Caki2 (cell line): Measurements from ENCODE around the gene NACC1. TPM values are rescaled to one million over a fixed set of nuclear protein-coding genes. Genes with fewer than 3 reads are reported as not detected.
A peak's percentile ranks its signal among the peaks of the same experiment; 100 is the strongest.
"Not testable (repeated sequence)": the region's sequence is repeated elsewhere in the genome, so short reads cannot be mapped to it uniquely, and the experiment has no call there.

Source experiments
- DNase-seq: peaks from one replicate; pipeline ENCODE4 v3.0.0-alpha.2; 2015; ENCODE audit warnings: low read depth
- in situ Hi-C: cut with HindIII; loops from 2 replicates; pipeline ENCODE4 v1.10.0; 2016; ENCODE audit warnings: low sequenced_read_pairs, low pct_unique_long_range_greater_than_20kb, mixed read lengths
- total RNA-seq: library from RNA; depleted of rRNA; stranded (reverse); fragments of >200 nt; shearing (Covaris generic); gene quantifications from 2 replicates; pipeline ENCODE4 v1.2.3, GENCODE V29; 2014; ENCODE audit warnings: low replicate concordance

The NACC1 gene
- total RNA-seq, 1 experiment from 2014 or later, result 59.3 TPM

DNA sequence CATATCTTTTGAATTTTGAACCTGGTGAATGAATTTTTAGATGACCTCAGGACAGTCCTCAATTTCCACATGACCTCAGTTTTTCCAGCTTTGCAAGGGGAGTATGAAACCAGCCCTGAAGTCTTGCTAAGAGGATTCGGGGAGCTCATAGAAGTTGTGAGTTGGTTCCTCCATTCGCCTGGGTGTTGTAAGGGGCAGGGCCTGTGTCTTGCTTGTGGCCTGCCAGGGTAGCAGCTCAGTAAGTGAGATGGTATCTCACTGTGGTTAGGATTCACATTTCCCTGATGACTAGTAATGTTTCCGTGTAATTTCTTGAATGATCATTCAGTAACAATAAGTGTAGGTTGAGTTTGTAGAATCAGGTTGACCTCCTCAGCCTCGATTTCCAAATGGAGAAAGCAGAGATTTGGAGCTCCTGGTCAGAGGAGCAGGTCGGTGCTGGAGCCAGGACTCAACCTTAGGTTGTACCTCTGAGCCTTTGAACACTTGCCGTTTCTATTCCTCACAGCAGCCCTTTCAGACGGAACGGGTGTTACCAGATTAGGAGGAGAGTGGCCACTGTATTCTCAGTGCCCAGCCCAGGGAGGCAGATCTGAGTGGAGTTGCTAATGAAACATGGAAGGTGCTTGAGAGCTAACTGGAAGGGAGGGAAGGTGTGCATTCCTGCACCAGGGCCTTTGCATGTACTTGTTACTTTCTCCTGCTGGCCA is 14.6 kb downstream of the NACC1 start:
- in situ Hi-C loops, result no loop called here
- no peak for DNase-seq

DNA sequence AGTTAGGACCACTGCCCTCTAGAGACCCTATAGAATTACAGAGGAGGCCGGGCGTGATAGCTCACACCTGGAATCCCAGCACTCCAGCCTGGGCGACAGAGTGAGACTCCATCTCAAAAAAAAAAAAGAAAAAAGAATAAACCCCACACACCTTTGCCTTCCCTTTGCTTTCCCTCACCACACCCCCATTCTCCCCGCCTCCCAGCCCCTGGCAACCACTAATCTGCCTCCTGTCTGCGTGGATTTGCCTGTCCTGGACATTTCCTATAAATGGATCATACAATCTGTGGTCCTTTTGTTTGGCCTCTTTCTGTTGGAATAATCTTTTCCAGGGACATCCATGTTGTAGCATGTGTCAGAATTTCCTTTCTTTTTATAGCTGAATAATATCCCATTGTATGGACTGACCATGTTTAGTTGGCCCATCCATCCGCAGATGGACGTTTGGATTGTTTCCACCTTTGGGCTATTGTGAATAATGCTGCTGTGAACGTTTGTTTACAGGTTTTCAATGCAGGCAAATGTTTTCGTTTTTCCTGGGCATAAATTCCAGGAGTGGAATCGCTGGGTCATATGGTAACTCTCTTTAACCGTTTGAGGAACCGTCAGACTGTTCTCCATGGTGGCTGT is 15.3 kb downstream of the NACC1 start:
- in situ Hi-C loops, result no loop called here
- DNase-seq, result no peak

DNA sequence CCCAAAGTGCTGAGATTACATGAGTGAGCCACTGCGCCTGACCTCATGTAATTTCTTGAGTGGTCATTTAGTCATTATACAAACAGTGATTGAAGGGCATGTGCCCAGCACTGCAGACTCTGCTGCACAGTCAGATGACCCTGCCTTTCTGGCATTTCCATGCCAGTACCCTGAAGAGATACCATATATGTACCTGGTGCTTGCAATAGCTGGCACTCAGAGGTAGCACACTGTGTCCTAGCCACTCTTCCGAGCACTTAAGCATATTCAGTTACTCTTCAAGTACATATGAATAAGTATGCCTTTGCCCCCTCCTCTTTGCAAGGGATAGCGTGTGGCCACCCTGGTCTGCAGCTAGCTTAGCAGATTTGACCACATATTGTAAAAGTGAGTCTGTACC is 16.6 kb downstream of the NACC1 start:
- in situ Hi-C loops, result no loop called here
- DNase-seq, result peak; percentile 35

DNA sequence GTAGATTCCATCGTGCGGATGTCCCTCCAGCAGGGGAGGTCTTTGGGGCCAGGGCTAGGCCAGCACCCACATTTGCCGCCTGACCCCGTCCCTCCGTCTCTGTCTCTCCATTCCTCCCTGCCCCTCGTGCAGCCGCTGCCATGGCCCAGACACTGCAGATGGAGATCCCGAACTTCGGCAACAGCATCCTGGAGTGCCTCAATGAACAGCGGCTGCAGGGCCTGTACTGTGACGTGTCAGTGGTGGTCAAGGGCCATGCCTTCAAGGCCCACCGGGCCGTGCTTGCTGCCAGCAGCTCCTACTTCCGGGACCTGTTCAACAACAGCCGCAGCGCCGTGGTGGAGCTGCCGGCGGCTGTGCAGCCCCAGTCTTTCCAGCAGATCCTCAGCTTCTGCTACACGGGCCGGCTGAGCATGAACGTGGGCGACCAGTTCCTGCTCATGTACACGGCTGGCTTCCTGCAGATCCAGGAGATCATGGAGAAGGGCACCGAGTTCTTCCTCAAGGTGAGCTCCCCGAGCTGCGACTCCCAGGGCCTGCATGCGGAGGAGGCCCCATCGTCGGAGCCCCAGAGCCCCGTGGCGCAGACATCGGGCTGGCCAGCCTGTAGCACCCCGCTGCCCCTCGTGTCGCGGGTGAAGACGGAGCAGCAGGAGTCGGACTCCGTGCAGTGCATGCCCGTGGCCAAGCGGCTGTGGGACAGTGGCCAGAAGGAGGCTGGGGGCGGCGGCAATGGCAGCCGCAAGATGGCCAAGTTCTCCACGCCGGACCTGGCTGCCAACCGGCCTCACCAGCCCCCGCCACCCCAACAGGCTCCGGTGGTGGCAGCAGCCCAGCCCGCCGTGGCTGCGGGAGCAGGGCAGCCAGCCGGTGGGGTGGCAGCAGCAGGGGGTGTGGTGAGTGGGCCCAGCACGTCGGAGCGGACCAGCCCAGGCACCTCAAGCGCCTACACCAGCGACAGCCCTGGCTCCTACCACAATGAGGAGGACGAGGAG is 17.3 kb downstream of the NACC1 start:
- DNase-seq, result no peak
- in situ Hi-C loops, result no loop called here

DNA sequence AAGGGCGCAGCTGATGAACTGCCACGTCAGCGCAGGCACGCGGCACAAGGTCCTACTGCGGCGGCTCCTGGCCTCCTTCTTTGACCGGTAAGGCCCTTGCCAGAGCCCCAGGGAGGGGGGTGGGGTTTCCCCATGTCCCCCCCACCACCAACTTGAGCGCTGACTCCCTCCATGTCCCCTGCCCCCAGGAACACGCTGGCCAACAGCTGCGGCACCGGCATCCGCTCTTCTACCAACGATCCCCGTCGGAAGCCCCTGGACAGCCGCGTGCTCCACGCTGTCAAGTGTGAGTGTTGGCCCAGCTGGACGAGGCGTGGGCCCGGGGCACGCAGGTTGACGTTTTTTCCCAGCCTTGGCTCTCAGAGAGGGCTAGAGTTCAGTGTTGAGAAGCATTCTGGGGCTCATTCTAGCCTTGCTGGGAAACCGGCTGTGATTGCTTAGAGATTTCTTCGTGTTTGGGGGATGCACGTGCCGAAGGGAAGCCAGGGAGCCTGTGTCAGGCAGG is 19.3 kb downstream of the NACC1 start:
- in situ Hi-C loops, result no loop called here
- no peak for DNase-seq

DNA sequence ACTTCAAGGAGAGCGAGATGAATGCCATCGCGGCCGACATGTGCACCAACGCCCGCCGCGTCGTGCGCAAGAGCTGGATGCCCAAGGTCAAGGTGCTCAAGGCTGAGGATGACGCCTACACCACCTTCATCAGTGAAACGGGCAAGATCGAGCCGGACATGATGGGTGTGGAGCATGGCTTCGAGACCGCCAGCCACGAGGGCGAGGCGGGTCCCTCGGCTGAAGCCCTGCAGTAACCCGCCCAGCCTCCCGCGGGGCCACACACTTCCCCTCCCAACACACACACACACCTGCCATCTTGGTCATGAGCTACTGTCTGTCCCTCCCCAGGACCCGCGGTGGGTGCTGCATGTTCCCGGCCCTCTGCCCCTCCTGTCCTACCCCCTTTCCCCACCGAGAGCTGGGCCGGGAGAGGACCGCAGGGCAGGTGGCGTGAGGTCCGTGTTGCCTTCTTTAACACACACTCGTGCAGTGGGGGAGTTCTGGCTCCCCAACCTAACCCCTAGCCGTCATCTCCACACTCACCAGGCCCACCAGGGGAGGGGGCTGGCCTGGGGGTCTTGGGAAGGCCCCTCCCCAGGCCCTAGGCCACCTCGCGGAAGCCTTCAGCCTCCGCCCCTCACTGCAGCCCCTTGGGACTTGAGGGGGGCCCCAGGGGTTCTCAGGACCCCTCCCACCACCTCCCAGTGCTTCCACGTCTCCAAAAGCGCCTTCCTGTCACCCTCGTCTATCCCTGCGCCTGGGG is 20.3 kb downstream of the NACC1 start:
- in situ Hi-C loops, result no loop called here
- no peak for DNase-seq

- in situ Hi-C loops, result no loop called here
- no peak for DNase-seq
These were observed 20.8 kb downstream of the NACC1 start for GRCh38 chr19:13138916-13139198.

DNA sequence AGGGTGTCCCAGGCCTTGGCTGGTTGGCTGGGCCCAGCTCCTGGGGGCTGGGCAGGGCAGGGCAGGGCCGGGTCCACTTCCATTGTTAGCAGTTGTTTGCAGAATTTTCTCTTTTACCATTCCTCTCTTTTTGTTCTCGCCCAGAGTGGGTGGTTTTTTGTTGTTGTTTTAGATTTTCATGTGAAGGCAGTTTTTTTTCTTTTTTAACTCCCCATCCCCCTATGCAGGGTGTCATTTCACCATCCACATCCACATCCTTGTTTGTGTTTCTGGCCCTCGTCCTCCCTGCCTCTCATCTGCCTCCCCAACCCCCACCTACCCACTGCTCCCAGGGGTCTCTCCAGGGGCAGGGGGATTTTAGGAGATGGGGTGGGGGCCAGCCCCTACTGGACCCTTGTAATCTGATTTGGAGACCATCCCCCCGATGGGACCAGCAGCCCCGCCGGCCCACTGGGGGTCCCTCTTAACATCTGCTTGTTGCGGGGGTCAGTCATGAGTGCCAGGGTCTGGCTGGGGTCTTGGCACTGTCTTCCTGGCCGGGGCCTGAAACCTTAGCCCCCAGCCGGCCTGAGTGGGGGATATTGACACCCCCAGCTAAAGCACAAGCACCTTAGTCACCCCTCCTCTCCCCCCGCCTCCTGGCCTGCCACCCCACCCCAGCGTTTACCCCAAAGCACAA is 21.7 kb downstream of the NACC1 start:
- in situ Hi-C loops, result no loop called here
- DNase-seq, result no peak

DNA sequence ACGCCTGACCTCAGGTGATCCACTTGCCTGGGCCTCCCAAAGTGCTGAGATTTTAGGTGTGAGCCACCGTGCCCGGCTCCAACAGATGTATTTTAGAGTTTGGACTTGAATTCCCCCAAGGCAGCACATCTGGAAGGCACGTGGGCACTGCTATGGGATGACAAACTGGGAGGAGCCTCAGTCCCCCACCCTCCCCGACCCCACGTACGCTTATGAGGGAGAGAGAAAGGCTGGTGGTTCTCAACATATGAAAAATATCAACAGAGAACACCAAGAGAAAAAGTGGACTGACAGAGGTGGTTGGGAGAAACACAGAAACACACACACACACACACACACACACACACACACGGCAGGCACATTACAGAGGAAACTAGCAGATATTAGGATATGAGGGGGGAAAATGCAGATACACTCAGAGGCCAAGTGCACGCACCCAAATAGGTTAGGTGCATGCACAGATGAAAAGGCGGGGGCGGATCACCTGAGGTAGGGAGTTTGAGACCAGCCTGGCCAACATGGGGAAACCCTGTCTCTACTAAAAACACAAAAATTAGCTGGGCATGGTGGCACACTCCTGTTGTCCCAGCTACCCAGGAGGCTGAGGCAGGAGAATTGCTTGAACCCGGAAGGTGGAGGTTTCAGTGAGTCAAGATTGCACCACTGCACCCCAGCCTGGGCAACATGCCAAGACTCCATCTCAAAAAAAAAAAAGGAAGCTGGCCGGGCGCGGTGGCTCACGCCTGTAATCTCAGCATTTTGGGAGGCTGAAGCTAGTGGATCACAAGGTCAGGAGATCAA is 28.9 kb downstream of the NACC1 start:
- DNase-seq, result no peak
- in situ Hi-C loops, result no loop called here

GRCh38 chr19:13149173-13149627 is 31.1 kb downstream of the NACC1 start:
- DNase-seq, in situ Hi-C loops: not testable (repeated sequence)

- DNase-seq, result no peak
- in situ Hi-C loops, result no loop called here
These were observed 31.6 kb downstream of the NACC1 start for GRCh38 chr19:13149628-13150186.

DNA sequence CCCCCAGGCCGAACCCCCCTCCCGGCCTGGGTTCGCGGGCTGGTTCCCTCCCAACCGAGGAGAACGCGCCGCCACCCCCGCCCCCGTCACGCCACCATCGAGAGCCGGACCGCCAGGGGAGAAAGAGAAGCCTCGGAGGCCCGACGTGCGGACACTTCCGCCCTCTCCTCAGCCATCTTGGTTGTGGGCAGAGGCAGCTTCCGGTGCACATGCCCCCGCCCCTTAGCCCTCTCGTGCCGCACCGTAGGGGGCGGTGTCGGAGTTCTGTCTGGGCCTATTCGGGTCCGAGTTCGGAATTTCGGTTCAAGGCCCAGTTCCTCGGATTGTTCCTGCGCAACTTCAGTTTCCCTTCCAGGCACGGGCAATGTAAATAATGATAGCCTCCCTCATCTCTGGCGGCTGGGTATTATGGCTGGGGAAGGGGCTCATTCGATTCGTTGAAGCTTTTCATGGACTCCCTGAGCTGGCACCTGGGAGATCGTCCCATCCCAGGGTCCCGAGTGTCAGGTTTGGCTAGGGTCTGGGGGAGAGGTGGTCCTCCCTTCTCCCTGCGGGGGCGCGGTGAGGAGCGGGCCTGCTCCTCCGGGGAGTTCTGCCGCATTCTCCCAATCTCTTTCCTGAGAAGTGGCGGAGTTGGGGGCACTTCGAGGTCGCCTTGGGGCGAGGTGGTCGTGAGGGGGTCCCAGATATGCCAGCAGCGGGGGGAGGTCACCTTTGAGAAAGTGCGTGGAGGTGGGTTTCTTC is 32.3 kb downstream of the NACC1 start, which contains the start of the genes IER2 and STX10:
Gene IER2 (plus strand): TSS at position 225 of the 744 bp plus-strand sequence. CDS start 2,776 bp downstream, outside the sequence.
Gene STX10 (minus strand): TSS at position 189 of the 744 bp plus-strand sequence. CDS start 202 bp downstream, outside the sequence.
- in situ Hi-C loops, result no loop called here
- DNase-seq, result peak; percentile 89

- in situ Hi-C loops, result no loop called here
- no peak for DNase-seq
These were observed 33.0 kb downstream of the NACC1 start for GRCh38 chr19:13150931-13151604.

DNA sequence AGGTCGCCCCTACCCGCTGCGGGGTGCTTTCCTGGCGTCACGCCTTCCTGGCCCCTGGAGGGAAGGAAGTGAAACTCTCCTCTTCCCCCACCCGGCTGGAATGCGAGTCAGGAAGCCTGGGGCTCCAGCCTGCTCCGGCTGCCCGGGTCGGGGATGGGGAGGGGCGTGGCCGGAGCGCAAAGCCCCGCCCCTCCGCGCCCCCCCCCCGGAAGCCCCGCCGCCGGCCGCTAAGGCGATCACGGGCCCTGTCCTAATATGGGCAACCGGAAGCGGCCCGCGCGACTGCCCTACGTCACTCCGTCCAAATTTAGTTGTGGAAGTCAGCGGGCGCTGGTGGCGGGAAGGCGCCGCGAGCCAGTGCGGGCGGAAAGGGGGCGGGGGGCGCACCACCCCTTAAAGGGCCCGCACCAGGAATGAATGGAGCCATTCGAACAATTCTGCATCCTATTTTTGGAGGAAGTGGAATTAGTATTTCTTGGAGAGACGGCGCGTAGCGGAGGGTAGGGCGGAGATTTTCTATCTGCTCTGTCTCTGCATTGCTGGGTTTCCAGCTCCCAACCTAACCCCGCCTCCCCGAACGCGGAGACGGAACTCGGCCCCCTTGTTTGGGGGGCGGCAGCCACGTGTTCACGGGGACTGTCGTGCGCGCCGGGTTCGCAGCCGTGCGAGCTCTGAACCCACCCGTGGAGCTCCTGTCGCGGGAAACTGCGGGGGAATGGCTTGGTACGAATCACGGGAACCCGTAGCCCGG is 33.7 kb downstream of the NACC1 start:
- in situ Hi-C loops, result no loop called here

More for the DNA sequence above, 33.7 kb downstream of the NACC1 start:
- DNase-seq, result peak; percentile 98
